ENCODE results near the gene KLRK1. TPM values are rescaled to one million over a fixed set of nuclear protein-coding genes. Genes with fewer than 3 reads are reported as not detected.
"Not testable (repeated sequence)": the region's sequence is repeated elsewhere in the genome, so short reads cannot be mapped to it uniquely, and the experiment has no call there.

KLRK1 gene
- total RNA-seq, 4 donors from 2014 or later, result 2.7 to 6.5 (median 4.2) TPM

DNA sequence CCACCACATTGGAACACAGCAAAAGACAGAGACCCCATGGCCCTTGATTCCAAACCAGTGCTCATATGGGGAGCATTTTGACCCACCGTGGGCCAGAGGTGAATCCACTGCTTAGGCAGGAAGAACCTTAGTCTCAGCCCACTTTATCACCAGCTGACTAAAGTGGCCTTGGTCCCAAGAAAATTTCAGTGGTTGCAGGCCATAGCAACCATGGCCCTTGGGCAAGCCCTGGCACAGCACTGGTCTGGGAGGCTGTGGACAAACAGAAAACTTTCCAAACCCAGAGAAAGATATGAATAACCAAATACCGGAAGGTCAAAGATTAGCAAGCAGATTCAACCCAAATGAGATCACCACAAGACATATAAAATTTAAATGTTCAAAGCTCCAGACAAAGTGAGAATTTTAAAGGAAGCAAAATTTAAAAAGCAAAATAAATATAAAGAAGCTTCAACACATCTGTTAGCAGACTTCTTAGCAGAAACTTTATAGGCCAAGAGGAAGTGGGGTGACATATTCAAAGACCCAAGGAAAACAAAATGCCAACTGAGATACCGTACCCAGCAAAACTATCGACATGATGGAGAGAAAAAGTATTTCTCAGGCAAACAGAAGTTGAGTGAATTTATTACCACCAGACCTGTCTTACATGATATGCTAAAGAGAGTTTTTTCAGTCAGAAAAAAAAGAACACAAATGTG lies 7.8 kb downstream of the KLRK1 start:
- ATAC-seq (ENCODE audit: low FRiP score), result no peak
- no peak for DNase-seq (ENCODE audit: low spot score)
- TF ChIP-seq, protein P1, sequence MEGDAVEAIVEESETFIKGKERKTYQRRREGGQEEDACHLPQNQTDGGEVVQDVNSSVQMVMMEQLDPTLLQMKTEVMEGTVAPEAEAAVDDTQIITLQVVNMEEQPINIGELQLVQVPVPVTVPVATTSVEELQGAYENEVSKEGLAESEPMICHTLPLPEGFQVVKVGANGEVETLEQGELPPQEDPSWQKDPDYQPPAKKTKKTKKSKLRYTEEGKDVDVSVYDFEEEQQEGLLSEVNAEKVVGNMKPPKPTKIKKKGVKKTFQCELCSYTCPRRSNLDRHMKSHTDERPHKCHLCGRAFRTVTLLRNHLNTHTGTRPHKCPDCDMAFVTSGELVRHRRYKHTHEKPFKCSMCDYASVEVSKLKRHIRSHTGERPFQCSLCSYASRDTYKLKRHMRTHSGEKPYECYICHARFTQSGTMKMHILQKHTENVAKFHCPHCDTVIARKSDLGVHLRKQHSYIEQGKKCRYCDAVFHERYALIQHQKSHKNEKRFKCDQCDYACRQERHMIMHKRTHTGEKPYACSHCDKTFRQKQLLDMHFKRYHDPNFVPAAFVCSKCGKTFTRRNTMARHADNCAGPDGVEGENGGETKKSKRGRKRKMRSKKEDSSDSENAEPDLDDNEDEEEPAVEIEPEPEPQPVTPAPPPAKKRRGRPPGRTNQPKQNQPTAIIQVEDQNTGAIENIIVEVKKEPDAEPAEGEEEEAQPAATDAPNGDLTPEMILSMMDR (IDR thresholded peaks at IDR 0.05), result no peak

DNA sequence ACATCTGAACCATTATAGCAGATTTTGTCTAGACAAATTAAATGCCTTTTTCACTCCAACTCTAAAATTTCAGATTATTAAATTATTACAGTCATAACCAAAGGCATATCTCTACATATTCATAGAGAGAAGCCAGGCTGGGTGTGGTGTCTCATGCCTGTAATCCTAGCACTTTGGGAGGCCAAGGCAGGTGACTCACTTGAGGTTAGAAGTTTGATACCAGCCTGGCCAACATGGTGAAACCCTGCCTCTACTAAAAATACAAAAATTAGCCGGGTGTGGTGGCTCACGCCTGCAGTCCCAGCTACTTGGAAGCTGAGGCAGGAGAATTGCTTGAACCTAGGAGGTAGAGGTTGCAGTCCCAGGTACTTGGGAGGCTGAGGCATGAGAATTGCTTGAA lies 11.1 kb downstream of the KLRK1 start:
- not testable (repeated sequence) for ATAC-seq (ENCODE audit: low FRiP score); DNase-seq (ENCODE audit: low spot score)

DNA sequence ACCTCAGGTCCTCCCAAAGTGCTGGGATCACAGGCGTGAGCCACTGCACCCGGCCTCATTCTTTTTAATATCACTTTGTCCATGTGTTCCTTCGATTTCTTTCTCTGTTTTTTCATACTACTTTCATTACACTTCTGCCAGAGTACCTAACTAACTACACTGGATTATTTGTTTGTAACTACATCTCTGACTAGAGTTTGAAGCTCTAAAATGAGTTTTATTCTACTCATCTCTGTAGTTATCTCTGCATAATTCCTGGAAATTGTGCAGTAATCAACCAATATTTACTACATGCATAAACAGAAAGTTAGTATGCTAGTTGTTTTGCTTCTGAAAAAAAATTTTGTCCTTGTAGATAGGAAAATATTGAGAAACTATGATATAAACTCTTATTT lies 15.2 kb downstream of the KLRK1 start:
- TF ChIP-seq, protein P1 (IDR thresholded peaks at IDR 0.05), result no peak
- no peak for ATAC-seq (ENCODE audit: low FRiP score)
- no peak for DNase-seq (ENCODE audit: low spot score)

DNA sequence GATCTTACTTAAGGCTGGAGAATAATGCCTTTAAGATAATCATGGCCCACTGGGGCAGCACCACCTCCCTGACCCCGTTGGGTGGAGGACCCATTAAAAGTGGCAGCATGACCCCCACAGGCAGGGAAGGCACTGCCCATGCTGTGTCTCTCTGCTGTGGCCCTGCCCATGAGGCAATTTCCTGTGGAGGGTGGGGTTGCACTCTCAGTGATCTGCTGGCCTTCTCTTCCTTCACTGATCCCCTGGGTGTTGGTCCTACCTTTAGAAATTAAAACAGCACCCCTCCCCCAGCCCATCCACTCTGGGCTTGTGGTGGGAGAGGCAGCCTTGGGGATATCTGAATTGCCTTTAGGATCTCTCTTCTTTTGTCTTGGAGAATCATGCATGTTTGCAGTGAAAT lies 17.3 kb downstream of the KLRK1 start:
- ATAC-seq (ENCODE audit: low FRiP score) (no peak), DNase-seq (ENCODE audit: low spot score) (no peak)
- TF ChIP-seq, protein P1 (IDR thresholded peaks at IDR 0.05), result no peak

DNA sequence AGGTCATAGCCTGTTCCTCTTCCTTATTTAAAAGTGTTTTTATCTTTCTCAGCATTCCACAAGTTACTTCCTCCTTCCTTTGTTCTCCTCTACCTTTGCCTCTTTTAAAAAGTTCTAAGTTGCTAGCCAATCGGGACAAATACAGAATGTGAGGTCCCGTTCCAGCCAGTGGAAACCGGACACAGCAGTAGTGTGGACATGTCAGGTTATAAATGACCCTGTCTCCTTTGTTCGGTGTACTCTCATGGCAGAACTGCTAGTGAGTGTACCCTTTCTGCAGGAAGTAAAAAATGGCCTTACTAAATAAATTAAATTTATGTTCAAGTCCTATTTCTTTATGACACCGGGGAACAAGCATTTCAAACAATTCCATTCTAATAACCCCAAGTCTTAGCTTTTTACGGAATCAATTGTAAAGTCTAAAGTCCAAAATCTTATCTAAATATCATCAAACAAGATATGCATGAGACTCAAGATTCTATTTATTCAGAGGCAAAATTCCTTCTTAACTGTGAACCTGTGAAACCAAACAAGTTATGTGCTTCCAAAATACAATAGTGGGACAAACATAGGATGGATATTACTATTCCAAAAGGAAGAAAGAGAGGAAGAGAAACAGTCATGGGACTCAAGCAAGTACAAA lies 17.8 kb downstream of the KLRK1 start:
- ATAC-seq (ENCODE audit: low FRiP score), result not testable (repeated sequence)

DNA sequence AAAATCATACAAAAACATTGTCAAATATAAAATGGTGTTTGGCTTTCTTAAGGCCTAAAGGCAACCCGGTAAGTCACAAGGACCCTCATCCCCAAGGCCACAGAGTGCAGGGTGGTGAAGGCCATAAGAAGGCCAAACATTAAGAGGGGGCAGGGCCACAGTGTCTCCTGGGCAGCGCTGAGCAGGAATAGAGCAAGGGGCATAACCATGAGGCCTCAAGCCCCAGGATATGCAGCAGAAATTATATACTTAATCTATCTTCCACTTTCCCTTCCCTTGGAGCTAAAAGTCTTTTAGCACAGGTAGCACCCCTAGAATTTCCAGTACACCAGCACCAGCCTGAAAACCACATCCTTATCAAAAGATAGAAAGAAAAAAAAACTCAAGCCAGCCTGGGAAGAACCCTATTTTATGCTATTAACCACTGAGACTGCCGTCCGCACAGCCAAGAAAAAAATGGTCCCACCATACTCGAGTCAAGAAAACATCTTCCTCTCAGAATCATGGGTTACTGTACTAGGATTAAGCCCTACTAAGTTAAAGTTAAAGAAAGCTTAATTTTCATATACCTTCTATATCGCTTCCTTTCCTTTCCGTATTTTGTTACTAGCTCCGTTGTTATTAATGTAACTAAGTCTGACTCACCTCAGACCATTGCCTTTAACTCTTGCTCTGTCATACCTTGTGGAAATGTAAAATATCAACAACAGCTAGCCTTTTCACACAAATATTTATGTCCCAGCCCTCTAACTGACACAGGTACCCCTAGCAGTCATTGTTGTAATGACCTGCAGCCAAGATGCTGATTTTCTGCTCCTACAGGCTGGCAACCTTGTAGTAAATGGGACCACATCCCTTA lies 20.1 kb downstream of the KLRK1 start:
- ATAC-seq (ENCODE audit: low FRiP score) (no peak), DNase-seq (ENCODE audit: low spot score) (no peak)
- TF ChIP-seq, protein P1 (IDR thresholded peaks at IDR 0.05), result no peak

More for the DNA sequence above, 17.8 kb downstream of the KLRK1 start:
- DNase-seq (ENCODE audit: low spot score), result not testable (repeated sequence)

DNA sequence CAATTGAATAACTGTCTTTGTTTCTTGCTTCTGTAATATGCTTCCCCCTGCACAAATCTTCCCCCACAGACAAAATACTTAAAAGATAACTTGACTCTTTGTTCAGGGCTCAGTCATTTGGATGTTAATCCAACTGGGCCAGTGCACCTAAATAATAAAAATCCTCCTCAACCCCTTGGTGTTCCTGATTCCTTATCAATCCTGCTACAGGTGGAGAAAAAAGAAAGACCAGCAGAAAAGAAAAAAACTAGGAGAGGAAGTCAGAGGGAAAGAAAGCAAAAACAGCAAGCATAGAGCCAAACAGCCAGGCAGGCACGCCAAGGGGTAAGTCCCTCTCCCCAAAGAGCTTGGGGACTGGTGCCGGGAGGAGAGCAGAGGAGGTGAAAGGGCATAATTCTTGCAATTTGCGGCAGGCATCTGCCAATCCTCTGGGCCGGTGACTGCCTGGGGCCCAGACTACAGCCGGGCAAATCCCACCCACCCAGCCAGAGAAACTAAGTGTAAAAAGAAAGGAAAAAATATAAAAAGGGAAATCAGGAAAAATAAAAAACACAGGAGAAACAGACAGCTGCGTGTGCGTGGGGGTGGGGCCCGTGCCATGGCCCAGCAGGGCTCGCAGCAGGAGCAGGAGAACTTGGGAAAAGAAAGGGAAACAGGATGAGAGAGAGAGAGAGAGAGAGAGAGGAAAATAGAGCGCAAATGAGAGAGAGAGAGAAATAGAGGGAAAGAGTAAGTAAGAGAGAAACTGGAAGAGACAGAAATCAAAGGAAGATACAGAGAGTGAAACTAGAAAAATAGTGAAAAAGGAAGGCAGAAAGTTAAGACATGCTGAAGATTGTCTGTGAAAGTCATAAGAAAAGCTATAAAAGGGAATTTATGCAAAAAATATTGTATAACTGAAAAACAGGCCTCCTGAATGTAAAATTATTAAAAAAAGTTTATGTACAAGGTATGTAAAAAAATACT lies 21.4 kb downstream of the KLRK1 start:
- no peak for DNase-seq (ENCODE audit: low spot score)
- TF ChIP-seq, protein P1 (IDR thresholded peaks at IDR 0.05), result no peak
- ATAC-seq (ENCODE audit: low FRiP score), result no peak

DNA sequence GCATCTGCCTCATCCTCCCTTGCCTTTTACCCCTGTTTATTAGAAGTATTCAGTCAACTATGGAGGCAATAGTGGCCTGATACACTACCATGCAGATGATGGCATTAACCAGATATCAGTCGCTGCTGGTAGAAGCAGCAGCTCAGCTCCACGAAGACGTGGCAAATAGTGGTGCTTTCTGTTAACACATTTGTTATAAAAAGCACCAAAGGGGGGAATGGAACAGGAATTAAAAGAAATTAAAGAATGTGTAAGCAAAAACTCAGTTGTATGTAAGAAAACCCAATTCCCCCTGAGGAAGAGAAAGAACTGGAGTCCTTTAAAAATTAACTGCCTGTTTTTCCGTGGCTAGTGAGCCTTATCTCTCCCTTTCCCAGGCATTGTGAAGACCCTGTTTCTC lies 22.1 kb downstream of the KLRK1 start:
- not testable (repeated sequence) for ATAC-seq (ENCODE audit: low FRiP score); DNase-seq (ENCODE audit: low spot score)

Measured in omental fat pad (tissue), 4 donors.